NCI-H510A treated with DMSO at 0.1 percent for 48 hours (cell line): ENCODE data around the gene RPL29.
A peak's percentile ranks its signal among the peaks of the same experiment; 100 is the strongest.
"Not testable (repeated sequence)": the region's sequence is repeated elsewhere in the genome, so short reads cannot be mapped to it uniquely, and the experiment has no call there.

Experiments
- DNase-seq: peaks from one replicate; lab custom pipeline; 2025; lab: John Stamatoyannopoulos, UW

RPL29 gene

GRCh38 chr3:52005571-52005986 lies 9.9 kb upstream of the RPL29 start:
- peak; percentile 36 for DNase-seq

- no peak for DNase-seq
Observed at GRCh38 chr3:52004906-52005395, 9.3 kb upstream of the RPL29 start.

DNA sequence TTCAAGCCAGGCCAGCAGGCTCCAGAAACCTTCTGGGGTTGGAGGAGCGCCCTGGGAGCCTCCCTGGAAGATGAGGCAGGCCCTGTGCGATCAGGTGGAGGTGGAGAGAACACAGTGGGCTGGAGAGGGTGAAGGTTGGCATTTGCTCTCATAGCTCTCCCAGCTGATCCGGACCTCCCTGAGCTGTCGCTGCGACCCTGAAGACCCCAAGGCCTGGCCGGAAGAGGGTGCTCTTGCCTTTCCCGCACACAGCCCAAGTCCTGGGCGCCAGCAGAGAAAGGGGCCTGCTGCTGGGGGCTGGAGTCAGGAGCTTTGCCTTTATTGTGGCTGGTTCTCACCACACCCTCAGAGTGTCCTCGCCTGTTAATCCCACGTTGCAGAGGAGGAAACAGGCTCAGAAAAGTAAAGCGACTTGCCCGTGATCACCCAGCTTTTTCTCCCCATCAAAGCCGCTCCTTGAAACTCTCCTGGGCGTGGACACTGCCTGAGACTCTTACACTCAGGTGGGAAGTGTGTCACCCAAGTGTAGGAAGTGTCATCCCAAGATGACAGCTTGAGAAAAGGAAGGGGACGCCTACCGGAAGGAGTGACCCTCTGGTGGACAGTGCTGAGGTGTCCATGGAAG lies 8.6 kb upstream of the RPL29 start:
- no peak for DNase-seq

DNA sequence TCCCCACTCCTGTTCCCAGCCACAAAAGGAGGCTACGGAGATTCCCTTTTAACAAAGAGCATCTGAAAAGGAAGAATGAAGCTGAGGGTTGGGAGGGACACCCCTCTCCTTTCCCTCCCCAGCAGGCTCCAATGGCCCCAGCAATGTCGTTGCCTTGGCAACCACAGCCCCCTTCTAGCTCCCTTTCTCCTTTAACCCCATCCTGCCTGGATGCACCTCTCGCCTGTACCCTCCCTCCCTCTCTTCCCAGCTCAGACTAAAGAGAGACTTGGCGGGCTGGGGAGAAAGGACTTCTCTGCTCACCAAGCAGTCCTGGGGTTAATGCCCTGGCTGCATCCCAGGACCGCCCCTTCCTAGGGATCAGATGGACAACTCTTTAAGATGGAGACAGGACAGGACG lies 7.1 kb upstream of the RPL29 start:
- no peak for DNase-seq

DNA sequence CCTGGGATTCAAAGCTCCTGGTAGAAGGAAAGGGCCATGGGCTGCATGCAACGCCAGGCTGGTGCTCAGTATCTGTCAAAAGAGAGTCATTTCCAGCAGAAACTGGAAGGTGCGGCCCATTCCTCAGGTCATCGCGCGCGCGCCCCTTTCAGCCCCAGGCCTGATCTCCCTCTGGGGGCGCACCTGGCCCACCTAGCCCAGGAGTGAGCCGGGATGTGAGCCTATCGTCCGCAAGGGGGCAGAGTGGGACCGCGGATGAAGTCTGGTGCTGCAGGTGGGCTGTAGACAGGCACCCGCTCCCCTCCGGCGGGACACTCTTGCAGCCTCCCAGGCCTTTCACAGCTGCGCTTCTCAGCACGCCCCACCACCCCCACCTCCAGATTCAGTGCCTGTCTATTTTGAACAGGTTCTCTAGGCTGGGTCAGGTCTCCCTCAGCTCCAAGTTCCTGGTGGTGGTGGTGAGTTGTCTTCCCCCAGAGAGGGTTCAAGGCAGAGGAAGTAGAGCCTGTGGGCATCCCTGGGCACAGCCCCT lies 5.8 kb upstream of the RPL29 start:
- DNase-seq, result peak; percentile 59

GRCh38 chr3:51999846-52000245 lies 4.2 kb upstream of the RPL29 start:
- DNase-seq, result no peak

- DNase-seq, result no peak
Observed at GRCh38 chr3:51998774-51999173, 3.1 kb upstream of the RPL29 start.

GRCh38 chr3:51997935-51998596 lies 2.4 kb upstream of the RPL29 start:
- no peak for DNase-seq

- DNase-seq, result no peak
Observed at GRCh38 chr3:51997172-51997571, 1.5 kb upstream of the RPL29 start.

DNA sequence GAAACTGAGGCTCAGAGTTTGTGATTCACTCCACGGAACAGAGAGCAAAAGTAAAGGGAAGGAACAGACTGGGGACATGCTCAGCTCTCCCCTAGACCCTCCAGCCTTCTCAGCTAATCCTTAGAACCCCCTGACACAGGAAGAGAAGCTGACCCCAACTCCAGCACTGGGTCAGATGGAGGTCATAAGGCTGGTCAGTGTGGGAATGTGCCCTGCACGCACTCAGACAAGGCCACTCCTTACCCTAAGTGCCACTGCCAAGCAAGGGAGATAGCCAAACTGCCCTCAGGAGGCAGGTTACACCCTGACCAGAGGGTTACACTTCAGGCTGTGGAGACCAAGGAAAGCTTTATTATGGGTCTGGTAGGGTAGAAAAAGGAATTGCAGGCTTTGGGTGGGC lies 1.2 kb downstream of the RPL29 start:
- DNase-seq, result no peak

GRCh38 chr3:51993657-51994056 lies 2.0 kb downstream of the RPL29 start:
- DNase-seq, result not testable (repeated sequence)

DNA sequence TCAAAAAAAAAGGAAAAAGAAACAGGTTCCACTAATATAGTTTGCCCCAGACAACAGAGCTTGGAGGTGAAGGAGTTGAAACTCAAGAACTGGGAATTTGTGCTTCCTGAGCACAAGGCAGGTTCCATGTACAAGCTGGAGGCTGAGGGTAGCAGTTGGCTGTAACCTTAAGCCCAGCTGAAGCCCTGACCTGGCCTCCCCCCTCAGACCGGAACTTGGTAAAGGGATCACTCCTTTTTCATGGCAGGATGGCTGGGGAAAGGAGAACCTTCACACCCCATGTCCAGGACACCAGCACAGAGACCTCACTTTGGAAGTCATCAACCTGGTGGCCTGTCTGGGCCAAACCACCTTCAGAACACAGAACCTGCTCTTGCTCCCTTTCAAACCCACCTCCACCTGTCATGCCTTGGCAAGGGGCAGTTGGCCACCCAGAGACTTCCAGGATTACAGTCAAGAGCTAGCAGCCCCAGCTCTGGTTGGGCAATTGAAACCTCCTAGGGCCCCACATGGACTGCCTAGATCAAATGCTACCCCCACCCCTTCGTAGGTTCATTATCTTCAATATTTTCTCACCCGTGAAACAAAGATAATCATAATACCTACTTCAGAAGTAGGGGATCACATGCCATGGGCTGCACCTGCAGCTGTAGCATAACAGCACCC lies 3.5 kb downstream of the RPL29 start:
- no peak for DNase-seq

GRCh38 chr3:51990501-51990971 lies 5.2 kb downstream of the RPL29 start:
- not testable (repeated sequence) for DNase-seq

- DNase-seq, result no peak
Observed at GRCh38 chr3:51988286-51989146, 7.2 kb downstream of the RPL29 start.

GRCh38 chr3:51987568-51987967 lies 8.1 kb downstream of the RPL29 start:
- DNase-seq, result no peak

- no peak for DNase-seq
Observed at GRCh38 chr3:51986010-51986947, 9.4 kb downstream of the RPL29 start.

- no peak for DNase-seq
Observed at GRCh38 chr3:51985063-51985462, 10.6 kb downstream of the RPL29 start.

- no peak for DNase-seq
Observed at GRCh38 chr3:51984269-51984647, 11.4 kb downstream of the RPL29 start.

GRCh38 chr3:51983578-51984268 lies 12.0 kb downstream of the RPL29 start:
- no peak for DNase-seq
